Measurements from ENCODE around the gene YPEL2.
A peak's percentile ranks its signal among the peaks of the same experiment; 100 is the strongest.

The YPEL2 gene

DNA sequence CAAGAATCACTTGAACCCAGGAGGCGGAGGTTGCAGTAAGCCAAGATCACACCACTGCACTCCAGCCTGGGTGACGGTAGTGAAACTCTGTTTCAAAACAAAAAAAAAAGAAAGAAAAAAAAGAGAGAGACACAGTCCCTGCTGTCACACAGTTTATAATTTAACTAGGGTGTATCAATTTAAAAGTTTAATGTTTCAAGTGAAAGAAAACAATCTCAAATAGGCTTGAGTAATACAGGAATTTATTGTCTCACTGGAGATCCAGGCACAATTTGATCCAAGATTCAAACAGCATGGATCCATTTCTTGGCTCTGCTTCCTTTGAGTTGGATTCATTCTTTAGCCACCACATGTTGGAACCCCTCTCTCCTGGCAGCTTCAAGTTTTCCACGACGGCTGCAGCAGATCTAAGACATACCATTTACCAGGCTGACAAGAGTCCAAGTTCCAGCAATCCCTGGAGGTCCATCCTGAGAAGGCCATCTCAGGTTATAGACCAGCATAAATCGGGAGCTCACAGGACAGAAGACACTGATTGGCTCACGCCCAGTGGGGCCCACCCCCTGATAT is 97.5 kb downstream of the YPEL2 start:
- DNase-seq (ENCODE audit: low read depth in 2 of 3, low spot score in 2 of 3): no peak

DNA sequence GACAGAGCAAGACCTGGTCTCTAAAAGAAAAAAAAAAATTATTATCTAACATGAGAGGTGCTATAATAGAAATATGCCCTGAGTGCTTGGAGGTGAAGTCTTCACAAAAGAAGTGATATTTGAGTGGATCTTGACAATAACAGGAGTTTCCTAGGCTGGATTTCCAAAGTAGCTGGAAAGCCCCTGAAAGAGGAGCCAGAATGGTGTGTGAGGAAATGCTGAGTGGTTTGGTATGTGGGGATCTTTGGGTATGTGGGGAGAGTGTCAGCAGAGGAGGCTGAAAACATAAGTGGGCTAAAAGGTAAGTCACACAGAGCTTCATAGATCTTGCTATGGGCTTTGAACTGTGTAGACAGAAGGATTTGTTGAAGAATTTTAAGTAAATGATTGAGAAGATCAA is 100.1 kb downstream of the YPEL2 start:
- no peak for DNase-seq (ENCODE audit: low read depth in 2 of 3, low spot score in 2 of 3)

DNA sequence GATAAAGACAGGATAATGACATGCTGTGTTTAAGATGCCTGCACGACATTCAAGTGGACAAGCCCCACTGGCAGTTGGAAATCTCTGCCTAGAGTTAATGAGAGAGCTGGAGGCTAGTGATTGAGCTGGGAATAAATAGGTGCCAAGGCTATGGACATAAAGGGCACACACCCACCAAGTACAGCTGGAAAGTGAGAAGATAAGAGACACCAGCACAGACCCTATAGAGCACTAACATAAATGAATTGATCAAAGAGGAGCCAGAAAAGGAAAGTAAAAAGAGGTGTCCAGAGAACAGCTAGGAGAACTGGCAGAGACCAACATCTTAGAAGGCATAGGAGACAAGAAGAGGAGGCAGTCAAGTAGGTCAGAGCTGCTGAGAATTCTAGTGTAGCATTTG is 101.2 kb downstream of the YPEL2 start:
- no peak for DNase-seq (ENCODE audit: low read depth in 2 of 3, low spot score in 2 of 3)

DNA sequence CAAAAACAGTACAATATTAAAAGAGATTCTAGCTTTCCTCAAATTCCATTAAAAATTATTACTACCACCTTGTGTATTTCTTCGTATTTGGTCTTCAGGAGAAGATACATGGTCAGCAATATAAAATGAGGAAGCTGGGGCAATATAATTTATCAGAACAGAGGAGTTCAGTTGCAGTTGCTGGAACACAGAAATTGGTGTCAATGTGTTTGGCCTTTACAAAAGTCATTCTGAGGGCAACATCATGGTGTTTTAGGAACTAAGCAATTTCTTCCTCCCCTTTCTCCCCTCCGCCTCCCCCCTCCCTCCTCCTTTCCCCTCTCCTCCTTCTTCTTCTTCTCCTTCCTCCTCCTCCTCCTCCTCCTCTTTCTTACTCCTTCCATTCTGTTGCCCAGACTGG is 102.1 kb downstream of the YPEL2 start:
- no peak for DNase-seq (ENCODE audit: low read depth in 2 of 3, low spot score in 2 of 3)

DNA sequence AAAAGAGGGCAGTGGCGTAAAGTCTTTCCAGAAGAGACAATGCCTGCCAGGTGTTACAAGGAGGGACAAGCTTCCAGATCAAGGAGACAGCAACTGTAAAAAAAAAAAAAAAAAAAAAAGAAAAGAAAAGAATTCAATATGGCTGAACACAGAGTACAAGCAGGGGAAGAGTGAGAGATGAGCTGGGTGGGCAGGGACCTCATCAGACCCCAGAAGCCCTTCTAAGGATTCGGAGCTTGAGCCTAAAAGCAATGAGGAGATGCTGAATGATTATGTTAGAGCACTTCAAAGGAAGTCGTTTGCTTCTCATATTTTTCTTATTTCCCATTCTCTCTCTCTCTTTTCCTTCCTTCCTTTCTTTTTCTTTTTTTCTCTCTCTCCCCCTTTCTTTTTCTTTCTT is 103.0 kb downstream of the YPEL2 start:
- no peak for DNase-seq (ENCODE audit: low read depth in 2 of 3, low spot score in 2 of 3)

DNA sequence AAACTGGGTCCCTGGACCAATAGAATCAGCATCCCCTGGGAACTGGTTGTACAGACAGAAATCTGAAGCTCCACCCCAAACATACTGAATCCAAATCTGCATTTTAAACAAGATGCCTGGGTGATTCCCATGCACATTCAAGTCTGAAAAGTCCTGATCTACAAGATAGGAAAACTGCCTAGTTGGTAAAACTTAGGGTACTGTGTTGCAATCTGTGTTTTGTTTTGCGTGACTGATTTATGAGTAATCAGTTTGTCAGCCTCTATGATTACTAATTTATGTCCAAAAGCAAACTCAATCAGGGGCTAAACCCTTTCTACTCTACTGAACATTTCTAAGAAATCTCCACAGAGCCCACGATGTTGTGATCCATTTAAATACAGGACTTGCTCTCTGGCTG is 103.8 kb downstream of the YPEL2 start:
- DNase-seq (ENCODE audit: low read depth in 2 of 3, low spot score in 2 of 3): no peak

DNA sequence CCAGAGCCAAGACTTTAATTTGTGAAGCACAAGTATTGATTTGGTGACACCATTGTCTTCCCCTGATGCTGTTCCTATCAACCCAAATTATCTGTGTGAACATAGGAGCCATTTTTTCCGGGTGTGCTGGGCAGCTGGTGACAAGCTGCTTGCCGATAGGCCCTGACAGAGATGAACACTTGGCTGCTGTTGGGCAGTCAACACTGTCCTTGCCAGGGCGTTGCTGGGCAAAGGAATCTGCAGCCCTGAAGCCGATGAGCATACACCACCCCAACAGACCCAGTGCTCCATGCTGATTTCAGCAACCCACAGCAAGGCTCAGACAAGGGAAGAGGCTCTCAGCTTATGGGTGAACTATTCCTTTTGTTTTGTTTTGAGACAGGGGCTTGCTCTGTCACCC is 105.4 kb downstream of the YPEL2 start:
- no peak for DNase-seq (ENCODE audit: low read depth in 2 of 3, low spot score in 2 of 3)

DNA sequence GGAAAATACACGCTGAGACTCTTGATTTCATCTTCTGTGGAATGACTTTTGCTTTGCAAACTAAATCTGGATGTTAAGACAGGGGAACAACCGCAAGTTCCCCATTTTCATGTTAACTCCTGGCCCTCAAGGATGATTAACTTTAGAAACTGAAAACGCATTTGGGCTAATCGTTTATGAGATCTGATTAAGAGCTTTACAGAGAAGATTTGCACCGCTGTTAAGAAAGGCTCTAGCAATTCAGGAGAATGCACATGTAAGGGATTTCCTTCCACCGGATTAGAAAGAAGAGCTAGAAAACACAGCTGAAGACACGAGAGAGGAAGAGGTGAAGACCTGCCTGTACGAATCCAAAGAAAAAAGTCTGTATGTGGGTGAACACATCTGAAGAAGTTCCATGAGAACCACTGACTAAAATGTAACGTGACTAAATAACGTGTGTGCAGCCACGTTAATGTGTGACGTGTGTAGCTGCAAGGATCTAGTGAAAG is 106.4 kb downstream of the YPEL2 start:
- no peak for DNase-seq (ENCODE audit: low read depth in 2 of 3, low spot score in 2 of 3)

DNA sequence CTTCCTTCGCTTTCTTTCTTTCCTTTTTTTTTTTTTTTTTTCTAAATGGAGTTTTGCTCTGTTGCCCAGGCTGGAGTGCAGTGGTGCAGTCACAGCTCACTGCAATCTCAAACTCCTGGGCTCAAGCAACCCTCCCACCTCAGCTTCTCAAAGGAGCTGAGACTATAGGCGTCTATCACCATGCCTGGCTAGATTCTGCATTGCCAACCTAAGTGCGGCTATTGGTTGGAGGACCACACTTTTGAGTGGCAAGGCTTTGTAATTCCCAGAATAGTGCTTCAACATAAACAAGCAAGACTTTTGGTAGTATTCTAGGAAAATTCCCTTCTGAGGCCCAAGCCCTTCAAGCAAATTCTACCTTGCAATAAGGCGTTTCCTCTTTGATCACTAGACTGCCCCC is 107.8 kb downstream of the YPEL2 start:
- no peak for DNase-seq (ENCODE audit: low read depth in 2 of 3, low spot score in 2 of 3)

DNA sequence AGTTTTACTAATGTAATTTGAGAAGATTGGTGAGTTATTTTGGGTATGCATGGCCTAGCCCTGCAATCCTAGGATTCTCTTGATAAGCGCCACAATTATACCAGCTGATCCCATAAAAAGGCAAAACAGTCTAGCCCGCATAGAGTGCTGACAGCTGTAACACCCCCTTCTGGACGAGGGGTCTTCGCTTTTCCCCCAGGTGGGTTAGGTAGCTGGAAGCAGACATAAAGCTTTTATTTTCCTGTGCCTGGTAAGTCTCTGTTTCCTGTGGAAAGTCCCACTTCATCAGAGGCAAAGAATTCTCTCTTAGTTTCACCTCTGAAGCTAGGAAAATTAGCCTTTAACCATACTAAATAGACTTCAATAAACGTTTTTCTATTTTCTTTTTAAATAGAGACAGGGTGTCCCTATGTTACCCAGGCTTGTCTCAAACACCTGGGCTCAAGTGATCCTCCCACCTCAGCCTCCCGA is 108.3 kb downstream of the YPEL2 start:
- DNase-seq (ENCODE audit: low read depth in 2 of 3, low spot score in 2 of 3): no peak

DNA sequence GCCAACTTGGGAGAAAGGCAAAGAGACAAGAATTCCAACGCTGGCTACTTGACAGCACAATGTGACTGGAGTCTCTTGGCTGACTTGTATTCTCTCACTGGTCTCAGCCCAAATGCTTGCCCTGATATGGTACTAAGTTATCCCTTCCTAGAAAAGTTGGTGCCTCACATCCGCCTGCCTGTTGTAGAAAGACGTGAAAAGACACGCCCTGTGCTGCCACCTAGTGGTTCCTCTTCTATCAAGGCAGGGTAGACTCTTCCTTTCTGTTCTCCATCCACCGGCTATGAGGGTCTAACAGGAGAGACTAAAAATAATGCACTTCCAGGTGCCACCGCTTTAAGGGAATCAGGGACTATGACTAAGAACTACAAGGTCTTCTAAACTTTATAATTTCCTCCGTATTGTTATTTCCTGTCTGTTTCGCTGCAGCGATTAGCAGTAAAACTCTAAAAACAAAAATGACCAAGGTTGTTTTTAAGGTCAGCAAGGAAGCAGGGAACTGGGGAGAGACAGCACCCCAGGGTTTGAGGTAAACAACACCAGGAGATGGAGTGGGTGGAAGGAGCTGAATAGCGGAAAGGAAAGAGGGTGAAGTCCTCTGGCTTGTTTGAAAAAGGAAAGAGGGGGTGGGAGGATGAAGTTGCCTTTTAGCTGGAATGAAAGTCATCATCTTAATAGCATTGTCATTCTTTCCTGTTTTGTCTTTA is 109.5 kb downstream of the YPEL2 start:
- peak; percentile 53 to 79 (median 59) for DNase-seq (ENCODE audit: low read depth in 2 of 3, low spot score in 2 of 3)

DNA sequence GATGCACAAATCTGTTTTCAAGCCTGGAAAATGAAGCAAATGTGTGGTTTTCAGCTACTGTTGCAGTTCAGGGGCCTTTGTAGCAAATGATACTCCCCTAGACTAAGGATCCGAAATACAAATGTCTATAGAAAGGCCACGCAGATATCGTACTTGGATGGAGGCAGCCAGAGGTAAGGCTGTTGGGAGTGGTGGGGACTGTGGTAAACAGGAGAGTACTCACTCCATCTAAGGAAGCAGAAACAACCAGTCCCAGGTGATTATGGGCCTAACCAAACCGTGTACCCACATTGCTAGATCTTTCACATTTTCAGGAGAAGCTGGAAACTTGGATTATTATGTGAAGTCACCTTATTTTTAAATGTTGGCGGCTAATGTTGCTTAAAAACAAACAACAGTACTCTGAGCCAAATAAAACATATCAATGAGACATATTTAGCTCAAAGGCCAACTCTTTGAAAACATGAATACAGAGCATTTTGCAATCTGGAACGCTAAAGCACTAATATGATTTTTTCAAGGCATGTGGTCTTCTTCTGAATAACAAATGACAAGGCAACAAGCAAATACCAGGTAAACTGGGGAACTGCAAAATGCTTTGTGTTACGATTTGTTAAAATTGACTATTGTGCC is 110.1 kb downstream of the YPEL2 start:
- DNase-seq (ENCODE audit: low read depth in 2 of 3, low spot score in 2 of 3): no peak

DNA sequence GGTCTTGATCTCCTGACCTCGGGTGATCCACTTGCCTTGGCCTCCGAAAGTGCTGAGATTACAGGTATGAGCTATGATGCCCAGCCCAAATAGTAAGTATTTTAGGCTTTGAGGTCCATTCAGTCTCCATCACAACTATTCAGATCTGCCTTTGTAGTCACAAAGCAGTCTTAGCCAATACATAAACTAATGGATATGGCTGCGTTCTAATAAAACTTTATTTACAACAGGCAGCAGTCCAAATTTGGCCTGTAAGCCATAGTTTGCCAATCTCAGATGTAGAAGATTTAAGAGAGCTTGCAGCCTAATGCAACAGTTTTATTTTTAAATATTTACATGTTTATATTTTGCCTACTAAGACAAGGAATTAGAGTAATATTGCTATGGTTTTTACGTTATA is 111.7 kb downstream of the YPEL2 start:
- no peak for DNase-seq (ENCODE audit: low read depth in 2 of 3, low spot score in 2 of 3)

Measured in activated CD8-positive, alpha-beta memory T cell treated with anti-CD3 and anti-CD28 coated beads for 48 hours (primary cell).